PFSK-1 (cell line): ENCODE measurements around the gene SLC44A5.

Experiments
- REST ChIP-seq, 2 experiments: IDR thresholded peaks; 2 replicates each; pipeline versions ENCODE4 v1.6.1 to v1.8.0; 2011 to 2012; ENCODE audit warnings: low read depth in 2 of 2, low read length in 2 of 2, control low read depth in 1 of 2, inconsistent platforms in 1 of 2, mild to moderate bottlenecking in 1 of 2, moderate library complexity in 1 of 2; ENCODE audit not compliant: insufficient read depth in 1 of 2
- TAF1 ChIP-seq: IDR thresholded peaks from 2 replicates; pipeline ENCODE4 v1.6.1; 2012; ENCODE audit warnings: low read length, control low read depth, borderline replicate concordance; ENCODE audit not compliant: insufficient read depth

- TF ChIP-seq REST (IDR thresholded peaks at IDR 0.05; ENCODE audit: insufficient read depth in 1 of 2, low read depth in 2 of 2, low read length in 2 of 2) (no peak), TAF1 (no peak)
Measured at GRCh38 chr1:75444220-75444619, 166.7 kb downstream of the SLC44A5 start.
